Right lung (tissue), 5 donors: Measurements from ENCODE around the gene GTF2B. TPM values are rescaled to one million over a fixed set of nuclear protein-coding genes. Genes with fewer than 3 reads are reported as not detected.

ENCODE experiments used
- polyA plus RNA-seq, 5 donors: library from polyadenylated mRNA; unstranded; fragments of 120-200 nt; gene quantifications; one replicate each; pipeline versions ENCODE4 v1.2.1 to v1.2.3, GENCODE V29; 2013; ENCODE audit warnings: inconsistent platforms in 1 of 5, low replicate concordance in 1 of 5; ENCODE audit not compliant: insufficient read length in 5 of 5, insufficient read depth in 1 of 5

GTF2B gene
- polyA plus RNA-seq, 5 donors: 41.6 to 46.7 (median 43.6) TPM

Other genes with a start within 250 kb of the GTF2B start
- 100 to 1,000 TPM in 4 of 5 donors, 10 to 100 TPM in 1; 78.1 to 131 (median 111) TPM for gene PKN2, start 207.3 kb downstream of the GTF2B start, polyA plus RNA-seq
- gene KYAT3, start 101.1 kb upstream of the GTF2B start, polyA plus RNA-seq: 10 to 100 TPM; 24.4 to 49.9 (median 33.8) TPM
- gene RBMXL1, start 101.1 kb upstream of the GTF2B start, polyA plus RNA-seq: 10 to 100 TPM; 15.4 to 23.8 (median 18.8) TPM
- 10 to 100 TPM in 4 of 5 donors, 1 to 10 TPM in 1; 9.3 to 16.0 (median 11.8) TPM for gene GBP3, start 131.3 kb upstream of the GTF2B start, polyA plus RNA-seq
- gene GBP1, start 173.6 kb upstream of the GTF2B start, polyA plus RNA-seq: 10 to 100 TPM; 27.6 to 55.7 (median 40.5) TPM
- 1 to 10 TPM; 3.0 to 7.2 (median 4.8) TPM for gene GBP2, start 234.5 kb upstream of the GTF2B start, polyA plus RNA-seq